ENCODE measurements around the gene ERVW-1.
"Not testable (repeated sequence)": the region's sequence is repeated elsewhere in the genome, so short reads cannot be mapped to it uniquely, and the experiment has no call there.

ERVW-1 gene

GRCh38 chr7:92477681-92478080 is at the start of gene ERVW-1:
Gene ERVW-1 (minus strand): TSS chr7:92477946. CDS start chr7:92470381, 7,565 bp downstream.
- DNase-seq (ENCODE audit: low spot score): not testable (repeated sequence)

- DNase-seq (ENCODE audit: low spot score): no peak
Observed at GRCh38 chr7:92523110-92523509, 45.4 kb upstream of the ERVW-1 start.

- DNase-seq (ENCODE audit: low spot score): no peak
Observed at GRCh38 chr7:92520024-92520423, 42.3 kb upstream of the ERVW-1 start.

GRCh38 chr7:92517631-92518030 is 39.9 kb upstream of the ERVW-1 start:
- DNase-seq (ENCODE audit: low spot score): no peak

GRCh38 chr7:92513167-92513902 is 35.6 kb upstream of the ERVW-1 start:
- no peak for DNase-seq (ENCODE audit: low spot score)

GRCh38 chr7:92508946-92509345 is 31.2 kb upstream of the ERVW-1 start:
- DNase-seq (ENCODE audit: low spot score): no peak

- DNase-seq (ENCODE audit: low spot score): no peak
Observed at GRCh38 chr7:92506363-92506762, 28.6 kb upstream of the ERVW-1 start.

GRCh38 chr7:92504563-92504962 is 26.8 kb upstream of the ERVW-1 start:
- no peak for DNase-seq (ENCODE audit: low spot score)

GRCh38 chr7:92503767-92504166 is 26.0 kb upstream of the ERVW-1 start:
- no peak for DNase-seq (ENCODE audit: low spot score)

GRCh38 chr7:92498557-92498956 is 20.8 kb upstream of the ERVW-1 start:
- DNase-seq (ENCODE audit: low spot score): no peak

GRCh38 chr7:92496876-92497275 is 19.1 kb upstream of the ERVW-1 start:
- DNase-seq (ENCODE audit: low spot score): no peak

- no peak for DNase-seq (ENCODE audit: low spot score)
Observed at GRCh38 chr7:92489634-92490033, 11.9 kb upstream of the ERVW-1 start.

- DNase-seq (ENCODE audit: low spot score): no peak
Observed at GRCh38 chr7:92487804-92488203, 10.1 kb upstream of the ERVW-1 start.

GRCh38 chr7:92485974-92486373 is 8.2 kb upstream of the ERVW-1 start:
- no peak for DNase-seq (ENCODE audit: low spot score)

- DNase-seq (ENCODE audit: low spot score): no peak
Observed at GRCh38 chr7:92485267-92485892, 7.6 kb upstream of the ERVW-1 start.

- DNase-seq (ENCODE audit: low spot score): not testable (repeated sequence)
Observed at GRCh38 chr7:92484226-92484625, 6.5 kb upstream of the ERVW-1 start.

- not testable (repeated sequence) for DNase-seq (ENCODE audit: low spot score)
Observed at GRCh38 chr7:92483624-92484023, 5.9 kb upstream of the ERVW-1 start.

- not testable (repeated sequence) for DNase-seq (ENCODE audit: low spot score)
Observed at GRCh38 chr7:92479146-92479545, 1.4 kb upstream of the ERVW-1 start.

- no peak for DNase-seq (ENCODE audit: low spot score)
Observed at GRCh38 chr7:92478711-92479110, 965 bp upstream of the ERVW-1 start.

GRCh38 chr7:92478095-92478494 is 349 bp upstream of the ERVW-1 start:
- no peak for DNase-seq (ENCODE audit: low spot score)

- not testable (repeated sequence) for DNase-seq (ENCODE audit: low spot score)
Observed at GRCh38 chr7:92475851-92476590, 1.7 kb downstream of the ERVW-1 start.

GRCh38 chr7:92475261-92475770 is 2.4 kb downstream of the ERVW-1 start:
- not testable (repeated sequence) for DNase-seq (ENCODE audit: low spot score)

- DNase-seq (ENCODE audit: low spot score): not testable (repeated sequence)
Observed at GRCh38 chr7:92473989-92474388, 3.8 kb downstream of the ERVW-1 start.

Measured in SW480 (cell line).